ENCODE data around the gene ZNF839.

Gene ZNF839

DNA sequence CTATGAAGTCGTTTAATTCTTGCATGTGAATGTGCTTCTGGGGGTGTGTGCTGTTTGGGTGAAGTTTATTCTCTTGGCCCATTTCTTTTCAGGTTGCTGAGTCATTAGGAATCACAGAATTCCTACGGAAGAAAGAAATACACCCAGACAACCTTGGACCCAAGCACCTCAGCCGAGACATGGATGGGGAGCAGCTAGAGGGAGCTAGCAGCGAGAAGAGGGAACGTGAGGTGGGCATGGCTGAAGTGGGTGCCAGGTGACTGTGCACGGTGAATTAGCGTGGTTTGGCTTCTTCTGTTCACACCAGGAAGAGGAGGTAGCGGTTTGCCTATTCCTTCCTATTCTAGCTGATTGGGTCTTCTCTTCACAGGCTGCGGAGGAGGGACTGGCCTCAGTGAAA is 19.2 kb downstream of the ZNF839 start:
- no peak overlapping the region for H4K5ac ChIP-seq (ENCODE audit: low read length)
- H3K4me1 ChIP-seq (ENCODE audit: control insufficient read depth, low read depth, low read length), result no peaks in the 10 kb centered on the region
- no peak overlapping the region for H2BK120ac ChIP-seq (ENCODE audit: low read depth, low read length)
- H2BK5ac ChIP-seq (ENCODE audit: low read length), result no peak overlapping the region
- no peaks in the 10 kb centered on the region for H3K27me3 ChIP-seq (ENCODE audit: insufficient read depth, low read length, poor library complexity)
- no peak overlapping the region for H2BK15ac ChIP-seq (replicated peaks; ENCODE audit: low read depth)
- no peak overlapping the region for H3K4me2 ChIP-seq (ENCODE audit: low read length)
- H3K36me3 ChIP-seq (ENCODE audit: control insufficient read depth, insufficient read depth, low read length), result peaks cover 5% of the 10 kb centered on the region
- no peaks in the 10 kb centered on the region for H3K79me1 ChIP-seq (ENCODE audit: low read length)
- no peak overlapping the region for H4K8ac ChIP-seq (ENCODE audit: low read depth, low read length)
- H3K9ac ChIP-seq (ENCODE audit: low read length), result no peak overlapping the region
- no peak overlapping the region for H3K56ac ChIP-seq (ENCODE audit: low read length)
- no peaks in the 10 kb centered on the region for H3K79me2 ChIP-seq (ENCODE audit: control insufficient read depth, insufficient read depth, low read length)
- no peak overlapping the region for H3K4ac ChIP-seq (ENCODE audit: low read depth, low read length)
- no peak overlapping the region for H3K23ac ChIP-seq (ENCODE audit: low read length)
- H3K4me3 ChIP-seq (ENCODE audit: low read length), result no peak overlapping the region
- H3K18ac ChIP-seq (ENCODE audit: low read length), result no peak overlapping the region
- no peak for DNase-seq
- no CpG with 5 or more reads among the region's 9 CpGs for WGBS (ENCODE audit: extremely low coverage, insufficient coverage, low lambda C conversion rate)
- H3K27ac ChIP-seq (ENCODE audit: low read depth, low read length), result no peak overlapping the region
- no peak overlapping the region for H2AK5ac ChIP-seq (ENCODE audit: low read length)

DNA sequence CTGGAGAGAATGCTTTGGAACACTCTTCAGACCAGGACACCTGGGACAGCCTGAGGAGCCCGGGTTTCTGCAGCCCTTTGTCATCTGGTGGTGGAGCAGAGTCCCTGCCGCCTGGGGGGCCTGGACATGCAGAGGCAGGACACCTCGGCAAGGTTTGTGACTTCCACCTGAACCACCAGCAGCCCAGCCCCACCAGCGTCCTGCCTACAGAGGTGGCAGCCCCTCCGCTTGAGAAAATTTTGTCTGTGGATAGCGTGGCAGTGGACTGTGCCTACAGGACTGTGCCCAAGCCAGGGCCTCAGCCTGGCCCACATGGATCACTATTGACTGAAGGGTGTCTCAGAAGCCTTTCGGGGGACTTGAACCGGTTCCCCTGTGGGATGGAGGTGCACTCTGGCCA is 22.0 kb downstream of the ZNF839 start:
- Histone ChIP-seq H3K18ac (ENCODE audit: low read length) (no peak overlapping the region), H2BK5ac (ENCODE audit: low read length) (no peak overlapping the region), H3K36me3 (ENCODE audit: control insufficient read depth, insufficient read depth, low read length) (peaks cover 10% of the 10 kb centered on the region), H3K56ac (ENCODE audit: low read length) (no peak overlapping the region), H2AK5ac (ENCODE audit: low read length) (no peak overlapping the region), H3K27me3 (ENCODE audit: insufficient read depth, low read length, poor library complexity) (no peaks in the 10 kb centered on the region), H3K4ac (ENCODE audit: low read depth, low read length) (no peak overlapping the region), H3K79me1 (ENCODE audit: low read length) (no peaks in the 10 kb centered on the region), H3K4me1 (ENCODE audit: control insufficient read depth, low read depth, low read length) (no peaks in the 10 kb centered on the region), H4K5ac (ENCODE audit: low read length) (no peak overlapping the region), H3K9ac (ENCODE audit: low read length) (no peak overlapping the region), H2BK120ac (ENCODE audit: low read depth, low read length) (no peak overlapping the region), H2BK15ac (replicated peaks; ENCODE audit: low read depth) (no peak overlapping the region), H3K23ac (ENCODE audit: low read length) (no peak overlapping the region), H3K27ac (ENCODE audit: low read depth, low read length) (no peak overlapping the region), H3K4me3 (ENCODE audit: low read length) (no peak overlapping the region), H3K4me2 (ENCODE audit: low read length) (no peak overlapping the region), H4K8ac (ENCODE audit: low read depth, low read length) (no peak overlapping the region), H3K79me2 (ENCODE audit: control insufficient read depth, insufficient read depth, low read length) (no peaks in the 10 kb centered on the region)
- no peak for DNase-seq
- no CpG with 5 or more reads among the region's 8 CpGs for WGBS (ENCODE audit: extremely low coverage, insufficient coverage, low lambda C conversion rate)

DNA sequence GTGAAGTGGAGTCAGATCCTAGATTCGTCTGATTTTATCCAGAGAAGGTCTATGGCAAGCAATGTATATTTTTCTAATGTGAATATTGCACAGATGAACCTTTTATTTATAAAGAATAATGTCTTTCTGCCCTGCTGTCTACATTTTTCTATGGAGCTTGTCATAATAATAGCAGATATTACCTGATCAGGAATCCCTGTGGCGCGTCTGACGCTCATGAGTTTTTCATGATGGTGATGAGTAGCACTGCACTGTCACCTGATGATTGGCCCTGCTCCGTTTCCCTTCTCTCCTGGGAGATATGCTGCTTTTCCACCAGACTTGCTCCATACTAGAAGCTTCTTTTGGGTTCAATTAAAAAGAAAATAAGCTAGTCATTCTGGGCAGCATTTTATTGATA is 22.7 kb downstream of the ZNF839 start:
- Histone ChIP-seq H3K56ac (ENCODE audit: low read length) (no peak overlapping the region), H3K4ac (ENCODE audit: low read depth, low read length) (no peak overlapping the region), H4K8ac (ENCODE audit: low read depth, low read length) (no peak overlapping the region), H3K79me2 (ENCODE audit: control insufficient read depth, insufficient read depth, low read length) (no peaks in the 10 kb centered on the region), H2BK15ac (replicated peaks; ENCODE audit: low read depth) (no peak overlapping the region), H3K4me1 (ENCODE audit: control insufficient read depth, low read depth, low read length) (no peaks in the 10 kb centered on the region), H3K9ac (ENCODE audit: low read length) (no peak overlapping the region), H3K18ac (ENCODE audit: low read length) (no peak overlapping the region), H3K4me3 (ENCODE audit: low read length) (no peak overlapping the region), H2BK120ac (ENCODE audit: low read depth, low read length) (no peak overlapping the region), H3K36me3 (ENCODE audit: control insufficient read depth, insufficient read depth, low read length) (peaks cover 10% of the 10 kb centered on the region), H3K79me1 (ENCODE audit: low read length) (no peaks in the 10 kb centered on the region), H3K23ac (ENCODE audit: low read length) (no peak overlapping the region), H2AK5ac (ENCODE audit: low read length) (no peak overlapping the region), H3K4me2 (ENCODE audit: low read length) (no peak overlapping the region), H2BK5ac (ENCODE audit: low read length) (no peak overlapping the region), H4K5ac (ENCODE audit: low read length) (no peak overlapping the region), H3K27me3 (ENCODE audit: insufficient read depth, low read length, poor library complexity) (no peaks in the 10 kb centered on the region), H3K27ac (ENCODE audit: low read depth, low read length) (no peak overlapping the region)
- WGBS (ENCODE audit: extremely low coverage, insufficient coverage, low lambda C conversion rate), result no CpG with 5 or more reads among the region's 5 CpGs
- DNase-seq, result no peak

DNA sequence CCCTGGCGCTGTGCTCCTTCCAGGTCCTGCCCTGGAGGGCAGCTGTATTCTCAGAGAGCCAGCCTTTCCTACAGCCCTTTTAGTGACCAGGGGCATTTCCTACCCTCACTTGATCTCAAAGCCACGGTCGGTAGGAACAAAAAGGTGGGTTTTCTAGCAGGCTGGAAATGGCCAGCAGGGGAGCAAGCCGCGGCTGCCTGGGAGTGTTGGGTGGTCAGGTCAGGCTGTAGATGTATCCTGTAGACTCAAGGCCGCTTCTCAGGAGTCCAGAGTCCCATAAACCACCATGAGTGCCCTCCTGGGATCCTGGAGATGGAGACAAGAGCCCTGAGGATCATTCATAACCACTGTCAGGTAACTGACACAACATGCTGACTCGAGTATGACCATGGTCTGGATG is 24.5 kb downstream of the ZNF839 start:
- H3K56ac ChIP-seq (ENCODE audit: low read length), result no peak overlapping the region
- H3K4ac ChIP-seq (ENCODE audit: low read depth, low read length), result no peak overlapping the region
- H3K4me2 ChIP-seq (ENCODE audit: low read length), result no peak overlapping the region
- no peaks in the 10 kb centered on the region for H3K27me3 ChIP-seq (ENCODE audit: insufficient read depth, low read length, poor library complexity)
- no CpG with 5 or more reads among the region's 7 CpGs for WGBS (ENCODE audit: extremely low coverage, insufficient coverage, low lambda C conversion rate)
- H4K8ac ChIP-seq (ENCODE audit: low read depth, low read length), result no peak overlapping the region
- peaks cover 12% of the 10 kb centered on the region for H3K36me3 ChIP-seq (ENCODE audit: control insufficient read depth, insufficient read depth, low read length)
- no peak overlapping the region for H4K5ac ChIP-seq (ENCODE audit: low read length)
- no peak overlapping the region for H3K18ac ChIP-seq (ENCODE audit: low read length)
- no peak overlapping the region for H2AK5ac ChIP-seq (ENCODE audit: low read length)
- no peak overlapping the region for H2BK15ac ChIP-seq (replicated peaks; ENCODE audit: low read depth)
- no peak overlapping the region for H3K27ac ChIP-seq (ENCODE audit: low read depth, low read length)
- H3K79me1 ChIP-seq (ENCODE audit: low read length), result no peaks in the 10 kb centered on the region
- H3K79me2 ChIP-seq (ENCODE audit: control insufficient read depth, insufficient read depth, low read length), result no peaks in the 10 kb centered on the region
- no peak overlapping the region for H3K9ac ChIP-seq (ENCODE audit: low read length)
- H3K4me1 ChIP-seq (ENCODE audit: control insufficient read depth, low read depth, low read length), result no peaks in the 10 kb centered on the region
- no peak overlapping the region for H2BK120ac ChIP-seq (ENCODE audit: low read depth, low read length)
- H2BK5ac ChIP-seq (ENCODE audit: low read length), result no peak overlapping the region
- no peak for DNase-seq
- H3K4me3 ChIP-seq (ENCODE audit: low read length), result no peak overlapping the region
- H3K23ac ChIP-seq (ENCODE audit: low read length), result no peak overlapping the region

DNA sequence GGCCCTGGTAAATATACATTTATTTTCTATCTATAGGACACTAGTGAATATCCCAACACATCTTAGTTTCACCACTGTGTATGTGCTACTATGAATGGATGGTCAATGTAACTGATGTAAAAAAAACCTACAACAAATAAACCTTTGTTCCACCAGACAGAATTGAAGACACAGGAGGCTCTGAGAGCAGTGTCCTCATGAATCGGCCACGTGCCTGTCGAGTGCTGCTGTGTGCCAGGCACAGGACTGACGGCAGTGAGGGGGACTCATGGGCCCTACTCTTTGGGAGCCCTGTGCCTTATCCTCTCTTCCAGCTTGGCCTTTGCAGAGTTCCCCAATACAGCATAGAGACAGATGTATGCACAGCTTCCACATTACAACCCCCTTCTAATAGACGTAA is 24.9 kb downstream of the ZNF839 start:
- H2AK5ac ChIP-seq (ENCODE audit: low read length), result no peak overlapping the region
- peaks cover 12% of the 10 kb centered on the region for H3K36me3 ChIP-seq (ENCODE audit: control insufficient read depth, insufficient read depth, low read length)
- H3K27ac ChIP-seq (ENCODE audit: low read depth, low read length), result no peak overlapping the region
- no peak overlapping the region for H3K4ac ChIP-seq (ENCODE audit: low read depth, low read length)
- H3K4me2 ChIP-seq (ENCODE audit: low read length), result no peak overlapping the region
- no peak overlapping the region for H2BK120ac ChIP-seq (ENCODE audit: low read depth, low read length)
- H3K4me3 ChIP-seq (ENCODE audit: low read length), result no peak overlapping the region
- H3K27me3 ChIP-seq (ENCODE audit: insufficient read depth, low read length, poor library complexity), result no peaks in the 10 kb centered on the region
- H4K5ac ChIP-seq (ENCODE audit: low read length), result no peak overlapping the region
- H2BK15ac ChIP-seq (replicated peaks; ENCODE audit: low read depth), result no peak overlapping the region
- H3K18ac ChIP-seq (ENCODE audit: low read length), result no peak overlapping the region
- no peaks in the 10 kb centered on the region for H3K79me2 ChIP-seq (ENCODE audit: control insufficient read depth, insufficient read depth, low read length)
- no peak overlapping the region for H3K23ac ChIP-seq (ENCODE audit: low read length)
- no peak overlapping the region for H4K8ac ChIP-seq (ENCODE audit: low read depth, low read length)
- no peak overlapping the region for H2BK5ac ChIP-seq (ENCODE audit: low read length)
- H3K4me1 ChIP-seq (ENCODE audit: control insufficient read depth, low read depth, low read length), result no peaks in the 10 kb centered on the region
- H3K56ac ChIP-seq (ENCODE audit: low read length), result no peak overlapping the region
- DNase-seq, result no peak
- H3K9ac ChIP-seq (ENCODE audit: low read length), result no peak overlapping the region
- H3K79me1 ChIP-seq (ENCODE audit: low read length), result no peaks in the 10 kb centered on the region
- WGBS (ENCODE audit: extremely low coverage, insufficient coverage, low lambda C conversion rate), result no CpG with 5 or more reads among the region's 5 CpGs

DNA sequence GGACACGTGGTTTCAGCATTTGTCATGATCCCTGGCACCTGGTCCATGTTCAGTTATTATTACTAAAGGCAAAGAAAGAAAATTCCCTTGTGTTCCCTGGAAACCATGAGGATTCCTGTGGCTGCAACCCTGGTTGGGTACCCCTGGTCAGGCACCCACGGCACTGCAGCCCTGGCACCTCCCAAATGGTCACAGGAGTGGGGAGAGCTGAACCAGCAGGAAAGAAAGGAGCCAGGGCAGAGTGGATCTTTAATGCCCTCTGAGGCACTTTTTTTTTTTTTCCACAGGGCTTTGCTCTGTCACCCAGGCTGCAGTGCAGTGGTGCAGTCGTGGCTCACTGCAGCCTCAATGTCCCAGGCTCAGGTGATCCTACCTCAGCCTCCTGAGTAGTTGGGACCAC is 25.7 kb downstream of the ZNF839 start:
- H3K4ac ChIP-seq (ENCODE audit: low read depth, low read length), result no peak overlapping the region
- H3K18ac ChIP-seq (ENCODE audit: low read length), result no peak overlapping the region
- no peak overlapping the region for H3K56ac ChIP-seq (ENCODE audit: low read length)
- H2BK5ac ChIP-seq (ENCODE audit: low read length), result no peak overlapping the region
- H3K4me3 ChIP-seq (ENCODE audit: low read length), result no peak overlapping the region
- H3K4me1 ChIP-seq (ENCODE audit: control insufficient read depth, low read depth, low read length), result no peaks in the 10 kb centered on the region
- no peak overlapping the region for H2AK5ac ChIP-seq (ENCODE audit: low read length)
- no peak overlapping the region for H2BK120ac ChIP-seq (ENCODE audit: low read depth, low read length)
- H3K36me3 ChIP-seq (ENCODE audit: control insufficient read depth, insufficient read depth, low read length), result peaks cover 12% of the 10 kb centered on the region
- H3K27ac ChIP-seq (ENCODE audit: low read depth, low read length), result no peak overlapping the region
- no peak for DNase-seq
- WGBS (ENCODE audit: extremely low coverage, insufficient coverage, low lambda C conversion rate), result no CpG with 5 or more reads among the region's 3 CpGs
- H3K23ac ChIP-seq (ENCODE audit: low read length), result no peak overlapping the region
- no peaks in the 10 kb centered on the region for H3K27me3 ChIP-seq (ENCODE audit: insufficient read depth, low read length, poor library complexity)
- H4K8ac ChIP-seq (ENCODE audit: low read depth, low read length), result no peak overlapping the region
- H3K9ac ChIP-seq (ENCODE audit: low read length), result no peak overlapping the region
- H2BK15ac ChIP-seq (replicated peaks; ENCODE audit: low read depth), result no peak overlapping the region
- no peak overlapping the region for H4K5ac ChIP-seq (ENCODE audit: low read length)
- no peaks in the 10 kb centered on the region for H3K79me2 ChIP-seq (ENCODE audit: control insufficient read depth, insufficient read depth, low read length)
- no peak overlapping the region for H3K4me2 ChIP-seq (ENCODE audit: low read length)
- H3K79me1 ChIP-seq (ENCODE audit: low read length), result no peaks in the 10 kb centered on the region
